Measurements from ENCODE around the gene UCHL1. TPM values are rescaled to one million over a fixed set of nuclear protein-coding genes. Genes with fewer than 3 reads are reported as not detected.

The UCHL1 gene
- total RNA-seq, 1 experiment from 2014 or later = 299 TPM

Other genes with a start within 250 kb of the UCHL1 start
- 83.9 and 89.7 TPM in 2 replicates for gene APBB2, start 42.4 kb upstream of the UCHL1 start, total RNA-seq (2014; rRNA removed; shearing (Covaris generic))